GM12801 (cell line): ENCODE measurements around the gene CRISP1.

Experiments
- TF ChIP-seq, protein P1 (sequence below): IDR thresholded peaks from one replicate; pipeline ENCODE4 v1.5.1; 2011; ENCODE audit warnings: control low read depth; ENCODE audit not compliant: insufficient read length; ENCODE audit errors: extremely low read depth

Gene CRISP1

GRCh38 chr6:49806145-49806544 lies 60.2 kb downstream of the CRISP1 start:
- TF ChIP-seq, protein P1, sequence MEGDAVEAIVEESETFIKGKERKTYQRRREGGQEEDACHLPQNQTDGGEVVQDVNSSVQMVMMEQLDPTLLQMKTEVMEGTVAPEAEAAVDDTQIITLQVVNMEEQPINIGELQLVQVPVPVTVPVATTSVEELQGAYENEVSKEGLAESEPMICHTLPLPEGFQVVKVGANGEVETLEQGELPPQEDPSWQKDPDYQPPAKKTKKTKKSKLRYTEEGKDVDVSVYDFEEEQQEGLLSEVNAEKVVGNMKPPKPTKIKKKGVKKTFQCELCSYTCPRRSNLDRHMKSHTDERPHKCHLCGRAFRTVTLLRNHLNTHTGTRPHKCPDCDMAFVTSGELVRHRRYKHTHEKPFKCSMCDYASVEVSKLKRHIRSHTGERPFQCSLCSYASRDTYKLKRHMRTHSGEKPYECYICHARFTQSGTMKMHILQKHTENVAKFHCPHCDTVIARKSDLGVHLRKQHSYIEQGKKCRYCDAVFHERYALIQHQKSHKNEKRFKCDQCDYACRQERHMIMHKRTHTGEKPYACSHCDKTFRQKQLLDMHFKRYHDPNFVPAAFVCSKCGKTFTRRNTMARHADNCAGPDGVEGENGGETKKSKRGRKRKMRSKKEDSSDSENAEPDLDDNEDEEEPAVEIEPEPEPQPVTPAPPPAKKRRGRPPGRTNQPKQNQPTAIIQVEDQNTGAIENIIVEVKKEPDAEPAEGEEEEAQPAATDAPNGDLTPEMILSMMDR, result no peak

- TF ChIP-seq, protein P1, result no peak
Measured at GRCh38 chr6:49805246-49805645, 61.1 kb downstream of the CRISP1 start.

GRCh38 chr6:49801525-49801924 lies 64.8 kb downstream of the CRISP1 start:
- TF ChIP-seq, protein P1, result no peak

- TF ChIP-seq, protein P1, result no peak
Measured at GRCh38 chr6:49799090-49799489, 67.2 kb downstream of the CRISP1 start.

DNA sequence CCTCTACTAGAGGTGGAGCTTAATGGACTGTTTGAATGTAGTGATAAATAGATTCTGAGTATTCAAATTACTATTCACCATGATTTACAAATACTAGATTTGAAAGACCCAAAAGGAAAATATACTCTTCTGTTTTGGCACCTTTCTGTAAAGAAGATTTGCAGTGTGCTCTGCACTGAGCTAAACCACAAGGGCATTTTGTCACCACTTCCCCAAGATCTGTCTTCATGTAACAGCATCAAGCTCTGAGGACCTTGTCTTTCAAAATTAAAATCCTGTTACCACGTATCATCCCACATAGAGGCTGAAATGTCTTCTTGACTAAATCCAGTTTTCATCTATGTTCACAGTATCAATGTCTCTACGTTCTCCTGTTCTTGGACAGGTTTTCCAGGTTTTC lies 76.0 kb downstream of the CRISP1 start:
- TF ChIP-seq, protein P1, result no peak

DNA sequence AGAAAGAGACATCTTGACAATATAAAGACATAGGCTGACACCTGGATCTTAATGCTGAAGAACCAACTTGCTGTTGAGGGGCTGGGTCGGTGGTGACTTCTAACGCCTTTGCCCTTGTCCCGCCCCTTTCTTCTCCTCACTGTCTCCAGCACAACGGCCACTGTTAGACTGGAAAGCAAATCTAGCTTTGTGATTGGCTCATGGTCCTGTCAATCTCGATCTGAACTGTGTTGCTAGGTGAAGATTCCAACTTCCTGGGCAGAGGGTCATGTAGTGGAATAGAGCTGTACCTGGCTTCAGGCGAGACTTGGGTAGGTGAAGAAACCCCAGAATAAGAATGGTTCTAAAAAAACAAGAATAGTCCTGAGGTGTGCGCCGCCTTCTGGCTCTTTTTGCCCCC lies 79.2 kb downstream of the CRISP1 start, which contains the start of gene PGK2:
Gene PGK2, minus strand, starts transcription at position 110 of the 400 bp plus-strand sequence. Its CDS starts 98 bp downstream, at position 12.
- TF ChIP-seq, protein P1, result no peak

DNA sequence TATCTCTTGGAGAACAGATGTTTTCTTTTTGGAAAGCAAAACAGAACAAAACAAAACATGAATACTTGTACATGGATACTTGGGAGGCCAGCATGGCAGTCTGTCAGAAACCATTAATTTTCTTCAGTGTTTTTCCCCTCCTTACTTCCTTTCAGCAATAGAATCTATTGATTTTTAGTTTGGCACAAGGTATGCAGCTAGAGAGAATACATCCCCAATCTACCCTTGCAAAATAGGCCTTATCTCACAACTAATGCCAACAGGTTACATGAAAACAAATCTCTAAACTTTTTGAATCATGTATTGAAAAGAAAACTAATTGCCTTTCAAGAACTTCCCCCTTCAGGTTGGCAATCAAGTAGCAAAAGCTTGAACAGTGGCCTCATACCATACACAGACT lies 82.1 kb downstream of the CRISP1 start:
- TF ChIP-seq, protein P1, result no peak
